Hypothalamus (tissue), 51 donors: ENCODE measurements around the gene FAM229A.
A peak's percentile ranks its signal among the peaks of the same experiment; 100 is the strongest.
"Not testable (repeated sequence)": the region's sequence is repeated elsewhere in the genome, so short reads cannot be mapped to it uniquely, and the experiment has no call there.

ENCODE experiments used
- DNase-seq, 51 donors: peaks; one replicate each; lab custom pipeline; 2025; lab: John Stamatoyannopoulos, UW

The FAM229A gene, protein sequence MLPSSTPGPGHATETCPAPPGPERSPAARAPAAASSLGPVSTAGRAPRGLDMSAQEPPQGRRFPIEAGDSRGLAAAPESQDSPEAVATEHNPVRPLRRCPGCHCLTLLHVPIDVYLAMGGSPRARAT

DNA sequence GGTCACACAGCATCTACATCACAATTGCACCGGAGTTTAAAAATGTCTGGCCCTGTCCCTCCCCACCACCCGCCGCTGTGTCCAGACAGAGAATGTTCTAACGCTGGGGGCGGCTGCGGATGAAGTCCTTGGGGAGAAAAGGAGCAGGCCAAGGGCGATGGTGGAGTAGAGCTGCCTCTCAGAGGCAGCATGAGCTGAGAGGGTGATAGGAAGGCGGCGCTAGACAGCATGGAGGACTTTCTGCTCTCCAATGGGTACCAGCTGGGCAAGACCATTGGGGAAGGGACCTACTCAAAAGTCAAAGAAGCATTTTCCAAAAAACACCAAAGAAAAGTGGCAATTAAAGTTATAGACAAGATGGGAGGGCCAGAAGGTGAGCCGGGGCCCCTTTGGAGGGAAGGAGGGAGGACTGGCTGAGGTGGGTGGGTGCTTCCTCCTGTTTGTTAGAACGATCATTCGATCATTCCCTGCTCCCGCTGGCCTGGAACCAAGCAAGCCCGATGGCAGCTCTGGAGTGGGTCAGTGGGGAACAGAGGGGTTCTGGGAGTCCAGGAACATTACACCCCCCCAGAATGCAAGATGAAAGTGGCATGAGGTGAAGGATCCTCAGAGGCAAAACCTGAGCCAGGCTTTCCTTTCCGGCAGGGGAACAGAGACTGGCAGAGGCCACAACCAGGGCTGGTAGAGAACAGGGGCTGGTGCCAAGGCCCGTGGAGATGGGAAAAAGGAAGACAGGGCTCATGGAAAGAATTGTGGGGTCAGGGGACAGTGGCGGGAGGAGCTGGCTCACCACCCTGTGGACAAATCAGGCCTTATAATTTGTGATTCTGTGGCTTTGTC, at the start of gene FAM229A, which contains the start of gene TSSK3:
TSS of gene FAM229A (minus strand) at position 12 of the 840 bp plus-strand sequence. CDS start 394 bp downstream, outside the sequence.
TSS of gene TSSK3 (plus strand) at position 66 of the 840 bp plus-strand sequence. CDS start at position 229, 163 bp downstream.
- DNase-seq = no peak

DNA sequence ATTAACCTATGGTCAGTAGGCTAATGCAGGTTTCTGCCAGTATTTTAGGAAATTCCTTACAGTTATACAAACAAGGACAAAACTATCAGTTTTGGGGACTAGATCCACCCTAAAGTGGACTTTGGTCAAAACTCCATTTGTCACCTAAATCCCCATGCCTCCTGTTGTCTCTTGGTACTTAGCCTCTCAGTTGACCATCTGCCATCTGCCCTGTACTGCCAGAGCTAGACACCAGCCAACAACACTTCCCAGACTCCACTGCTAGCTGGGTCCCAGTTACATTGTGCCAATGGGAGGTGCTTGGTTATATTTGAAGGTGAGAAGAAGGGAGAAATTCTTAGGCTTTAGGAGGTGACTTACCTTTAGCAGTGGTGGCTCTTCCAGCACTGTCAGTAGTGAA, 49.0 kb upstream of the FAM229A start:
- DNase-seq = no peak

DNA sequence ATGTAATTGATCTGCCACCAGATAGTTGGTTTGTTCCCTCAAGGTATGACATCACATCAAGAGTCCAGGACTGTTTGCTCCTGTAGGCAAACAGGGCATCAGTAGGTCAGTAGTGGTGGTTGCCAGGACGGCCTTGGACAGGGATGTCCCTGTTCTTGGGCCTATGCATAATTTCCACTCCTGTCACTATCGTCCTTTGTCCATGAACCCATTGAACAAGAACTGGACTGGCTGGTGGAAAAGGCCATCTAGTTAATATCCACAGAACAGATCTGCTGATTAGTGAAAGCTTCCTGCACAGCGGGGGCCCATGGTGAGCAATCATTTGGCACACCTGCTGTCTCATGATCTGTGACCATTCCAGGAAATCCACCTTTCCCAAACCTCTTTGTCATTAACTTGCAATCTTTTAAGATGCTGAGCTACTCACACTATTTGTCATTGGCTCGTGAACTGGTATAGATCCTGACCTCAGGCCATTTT, 44.4 kb upstream of the FAM229A start:
- DNase-seq = no peak

DNA sequence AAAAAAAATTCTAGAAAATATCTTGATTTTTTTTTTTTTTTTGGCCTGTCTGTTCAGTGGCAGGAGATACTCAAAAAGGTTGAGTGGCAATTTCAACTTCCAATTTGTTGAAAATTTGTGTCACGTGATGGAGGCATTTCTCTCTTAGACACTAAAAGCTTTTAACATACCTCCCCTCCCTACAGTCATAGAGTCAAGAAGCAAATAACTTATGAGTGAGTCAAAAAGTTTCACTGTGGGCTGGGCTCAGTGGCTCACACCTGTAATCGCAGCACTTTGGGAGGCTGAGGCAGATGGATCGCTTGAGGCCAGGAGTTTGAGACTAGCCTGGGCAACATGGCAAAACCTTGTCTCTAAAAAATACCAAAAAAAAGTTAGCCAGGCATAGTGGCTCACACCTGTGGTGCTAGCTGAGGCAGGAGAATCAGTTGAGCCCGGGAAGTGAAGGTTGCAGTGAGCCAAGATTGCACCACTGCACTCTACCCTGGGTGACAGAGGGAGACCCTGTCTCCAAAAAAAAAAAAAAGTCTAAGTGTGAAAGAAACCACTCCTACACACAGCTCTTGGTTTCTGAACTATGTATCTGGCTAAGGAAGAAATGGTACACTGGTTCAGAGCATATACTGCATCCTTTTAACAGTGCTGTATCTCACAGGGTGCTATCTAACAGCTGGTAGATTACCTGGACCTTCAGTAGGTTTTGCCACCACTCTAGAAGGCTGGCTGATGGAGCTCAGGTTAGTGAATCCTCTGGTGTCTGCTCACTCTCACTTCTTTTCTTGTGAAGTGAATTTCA, 43.6 kb upstream of the FAM229A start:
- no peak for DNase-seq

DNA sequence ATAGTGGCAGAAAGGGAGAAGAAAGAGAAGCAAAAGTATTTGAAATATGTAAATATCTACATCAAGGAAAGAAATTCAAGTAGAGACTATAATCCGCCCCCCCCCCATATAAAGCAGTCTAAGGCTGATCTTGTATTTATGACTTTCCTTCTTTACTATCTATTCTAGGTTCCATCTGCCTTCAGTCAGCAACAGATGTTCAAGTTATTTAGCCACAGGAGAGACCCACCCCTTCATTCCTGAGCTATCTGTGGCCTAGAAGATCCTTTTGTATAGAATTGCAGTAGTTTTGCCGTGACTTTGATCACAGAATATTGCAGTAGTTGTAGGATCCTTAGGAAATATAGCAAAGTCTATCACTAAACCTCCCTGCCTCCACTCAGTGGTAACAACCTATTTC, 42.7 kb upstream of the FAM229A start:
- no peak for DNase-seq

DNA sequence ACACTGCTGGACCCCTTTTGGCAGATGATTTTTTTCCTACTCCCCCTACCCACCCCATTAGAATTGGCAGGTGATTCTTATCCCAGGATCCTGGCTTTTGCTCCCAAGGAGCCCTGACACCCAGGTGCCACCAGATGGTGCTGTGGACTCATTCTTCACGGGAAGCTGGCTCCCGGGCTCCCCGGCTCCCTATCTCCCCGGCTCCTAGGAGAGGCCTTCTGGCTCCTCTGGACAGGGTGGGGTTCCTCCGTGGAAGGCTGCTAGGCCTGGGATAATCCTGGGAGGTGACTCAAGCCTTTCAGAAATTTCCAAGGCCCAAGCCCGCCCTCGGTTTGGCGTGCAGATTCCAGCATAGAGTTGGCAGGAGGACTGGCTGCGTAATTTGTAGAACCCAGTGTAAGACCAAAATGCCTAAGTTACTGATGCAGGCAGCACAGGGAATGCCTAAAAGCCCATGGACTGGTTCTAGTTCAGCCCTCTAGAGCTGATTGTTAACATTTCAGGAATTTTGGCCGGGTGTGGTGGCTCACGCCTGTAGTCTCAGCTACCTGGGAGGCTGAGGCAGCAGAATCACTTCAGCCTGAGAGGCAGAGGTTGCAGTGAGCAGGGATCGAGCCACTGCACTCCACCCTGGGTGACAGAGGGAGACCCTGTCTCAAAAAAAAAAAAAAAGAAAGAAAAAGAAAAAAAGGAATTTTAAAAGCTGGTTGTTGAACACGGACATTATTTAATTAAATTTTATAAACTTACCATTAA, 38.8 kb upstream of the FAM229A start:
- peak in 50 of 51 donors; percentile 7 to 86 (median 66) for DNase-seq

DNA sequence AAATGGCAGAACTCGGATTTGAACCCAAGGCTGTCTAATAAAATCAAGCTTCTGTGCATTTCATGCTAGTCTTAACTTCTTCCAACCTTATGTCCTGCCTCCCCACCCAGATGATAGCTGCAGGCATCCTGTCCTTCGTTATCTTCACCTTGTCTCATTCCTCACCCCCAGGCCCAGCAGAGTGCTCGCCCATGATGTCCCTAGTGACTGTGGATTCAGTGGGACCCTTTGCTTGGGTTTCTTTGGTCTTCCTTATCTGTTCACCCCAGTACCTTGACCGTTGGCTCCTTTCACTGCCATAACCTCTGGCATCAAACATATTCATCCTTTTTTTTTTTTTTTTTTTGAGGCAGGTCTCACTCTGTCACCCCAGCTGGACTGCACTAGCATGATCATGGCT, 37.6 kb upstream of the FAM229A start:
- no peak for DNase-seq

DNA sequence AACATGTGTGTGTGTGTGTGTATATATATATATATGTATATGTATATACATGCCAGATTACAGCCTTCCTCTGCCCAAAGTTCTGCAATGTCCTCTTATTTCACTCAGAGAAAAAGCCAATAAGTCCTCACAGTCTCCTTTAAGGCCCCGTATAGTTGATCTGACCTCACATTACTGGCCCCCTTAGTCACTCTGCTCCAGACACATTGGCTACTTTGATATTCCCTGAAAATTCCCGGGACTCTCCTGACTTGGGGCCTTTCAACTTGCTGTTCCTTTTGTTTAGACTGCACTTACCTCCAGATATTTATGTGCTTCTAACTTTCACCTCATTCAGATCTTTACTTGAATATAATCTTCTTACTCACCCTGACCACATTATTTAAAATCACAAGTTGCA, 36.1 kb upstream of the FAM229A start:
- DNase-seq = no peak

DNA sequence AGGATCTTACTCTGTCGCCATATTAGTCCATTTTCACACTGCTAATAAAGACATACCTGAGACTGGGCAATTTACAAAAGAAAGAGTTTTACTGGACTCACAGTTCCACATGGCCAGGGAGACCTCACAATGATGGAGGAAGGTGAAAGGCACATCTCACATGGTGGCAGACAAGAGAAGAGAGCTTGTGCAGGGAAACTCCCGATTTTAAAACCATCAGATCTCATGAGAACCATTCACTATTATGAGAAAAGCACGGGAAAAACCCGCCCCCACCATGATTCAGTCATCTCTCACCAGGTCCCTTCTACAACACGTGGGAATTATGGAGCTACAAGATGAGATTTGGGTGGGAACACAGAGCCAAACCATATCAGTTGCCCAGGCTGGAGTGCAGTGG, 34.2 kb upstream of the FAM229A start:
- DNase-seq = not testable (repeated sequence)

DNA sequence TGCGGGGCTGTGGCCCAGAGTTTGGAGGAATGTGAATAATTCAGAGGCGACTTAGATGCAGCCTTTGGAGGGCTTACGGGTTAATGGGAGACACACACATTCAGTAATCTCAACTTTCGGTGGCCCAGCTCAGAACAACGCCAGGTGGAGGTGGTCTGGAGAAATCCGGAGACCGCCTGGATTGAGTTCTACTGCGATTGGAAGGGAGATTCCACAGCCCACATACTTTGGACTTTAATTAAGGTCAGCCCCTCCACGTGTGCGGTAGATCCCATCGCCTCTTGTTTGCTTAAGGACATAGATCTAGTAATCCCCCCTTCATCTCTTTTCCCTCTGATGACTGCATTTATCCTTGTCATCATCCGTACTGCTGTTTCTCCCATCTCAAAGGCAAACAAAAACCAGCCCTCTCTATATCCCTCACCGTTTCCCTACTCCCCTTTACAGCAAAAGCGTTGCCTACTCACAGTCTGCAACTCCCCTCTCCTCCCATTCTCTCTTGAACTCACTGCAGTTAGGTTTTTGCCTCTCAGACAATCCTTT, 32.7 kb upstream of the FAM229A start:
- no peak for DNase-seq

DNA sequence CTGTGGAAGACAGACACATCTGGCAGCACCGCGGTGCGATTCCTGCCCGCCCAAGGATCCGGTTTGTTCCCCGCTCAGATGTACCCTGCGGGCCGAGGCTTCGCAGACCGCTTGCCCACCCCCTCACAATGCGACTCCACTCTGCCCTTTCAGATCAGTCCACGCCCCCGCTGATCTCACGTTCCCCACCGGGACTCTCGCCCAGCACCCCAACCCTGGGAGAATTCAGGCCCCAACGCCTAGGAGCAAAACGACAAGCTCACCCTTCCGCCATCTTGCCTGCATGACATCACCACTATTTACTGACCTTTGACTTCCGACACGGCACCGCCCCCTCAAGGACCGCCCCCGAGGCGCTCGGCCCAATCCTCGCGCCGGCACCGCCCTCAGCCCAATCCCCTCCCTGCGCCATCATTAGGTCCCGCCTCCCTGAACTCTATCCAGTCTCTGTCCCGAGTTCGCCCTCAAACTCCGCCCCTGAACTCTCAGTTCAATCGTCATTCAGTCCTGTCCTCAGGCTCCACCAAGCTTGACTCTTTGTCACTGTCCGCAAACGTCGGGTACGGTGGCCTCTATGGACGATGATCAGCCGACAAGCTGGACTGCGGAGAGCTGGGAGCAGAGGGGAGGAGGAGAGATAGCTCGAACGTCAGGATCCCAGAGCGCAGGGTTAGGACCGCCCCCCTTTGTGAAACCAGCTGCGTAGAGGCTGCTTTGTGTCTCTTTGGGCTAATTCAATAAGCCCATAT, 32.0 kb upstream of the FAM229A start, which contains the start of gene BSDC1:
TSS of gene BSDC1 (minus strand) at position 301 of the 749 bp plus-strand sequence. CDS start at position 274, 27 bp downstream.
- peak; percentile 71 to 99 (median 97) for DNase-seq

DNA sequence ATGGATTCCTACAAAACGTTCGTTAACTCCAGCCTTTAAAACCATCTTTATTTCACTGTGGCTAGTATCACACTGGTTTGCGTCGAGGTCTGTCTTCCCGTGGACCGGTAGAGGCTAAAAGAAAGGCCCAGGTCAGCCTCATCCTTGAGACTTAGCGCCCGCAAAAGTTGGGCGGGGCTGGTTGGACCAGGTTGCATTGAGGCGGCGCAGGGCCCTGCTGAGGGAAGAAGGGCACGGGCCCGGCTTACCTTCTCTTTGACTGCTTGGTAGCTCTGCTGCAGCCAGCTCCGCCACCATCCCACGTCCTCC, 31.5 kb upstream of the FAM229A start:
- peak in 14 of 51 donors; percentile 13 to 59 (median 46) for DNase-seq

DNA sequence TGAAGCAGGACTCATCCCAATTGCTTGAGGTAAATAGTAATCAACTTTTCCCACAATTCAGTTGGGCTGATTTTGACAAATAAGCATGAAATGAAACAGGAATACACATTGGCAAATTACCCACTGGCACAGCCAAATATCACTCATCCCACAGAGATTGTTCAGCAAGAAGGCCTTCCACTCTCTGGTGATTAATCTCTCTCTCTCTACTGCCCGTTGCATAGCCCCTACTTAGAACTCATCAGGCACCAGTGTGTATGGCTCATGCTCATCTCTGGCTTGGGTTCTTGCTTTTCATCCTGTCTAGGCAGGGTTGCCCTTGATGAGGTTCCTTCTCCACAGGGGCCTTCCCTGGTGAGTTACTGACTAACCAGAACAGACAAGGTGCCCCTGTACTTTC, 30.9 kb upstream of the FAM229A start:
- DNase-seq = no peak

DNA sequence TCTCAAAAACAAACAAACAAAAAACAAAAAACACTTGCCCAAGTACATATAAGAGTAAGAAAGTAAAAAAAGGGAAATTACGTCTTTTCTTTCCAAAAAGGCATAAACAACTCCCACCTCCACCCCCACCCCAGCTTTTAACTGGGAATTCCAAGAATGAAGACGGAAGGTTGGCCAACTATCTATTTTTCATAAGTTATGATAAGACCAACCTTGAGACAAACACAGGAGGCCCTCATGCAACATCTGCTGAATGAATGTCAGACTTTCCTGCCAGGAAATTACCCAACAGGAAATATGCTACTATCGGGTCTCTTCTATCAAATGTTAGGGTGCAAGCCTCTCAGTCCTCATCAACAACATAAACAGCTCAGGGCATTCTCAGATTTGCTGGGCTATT, 30.0 kb upstream of the FAM229A start:
- no peak for DNase-seq

DNA sequence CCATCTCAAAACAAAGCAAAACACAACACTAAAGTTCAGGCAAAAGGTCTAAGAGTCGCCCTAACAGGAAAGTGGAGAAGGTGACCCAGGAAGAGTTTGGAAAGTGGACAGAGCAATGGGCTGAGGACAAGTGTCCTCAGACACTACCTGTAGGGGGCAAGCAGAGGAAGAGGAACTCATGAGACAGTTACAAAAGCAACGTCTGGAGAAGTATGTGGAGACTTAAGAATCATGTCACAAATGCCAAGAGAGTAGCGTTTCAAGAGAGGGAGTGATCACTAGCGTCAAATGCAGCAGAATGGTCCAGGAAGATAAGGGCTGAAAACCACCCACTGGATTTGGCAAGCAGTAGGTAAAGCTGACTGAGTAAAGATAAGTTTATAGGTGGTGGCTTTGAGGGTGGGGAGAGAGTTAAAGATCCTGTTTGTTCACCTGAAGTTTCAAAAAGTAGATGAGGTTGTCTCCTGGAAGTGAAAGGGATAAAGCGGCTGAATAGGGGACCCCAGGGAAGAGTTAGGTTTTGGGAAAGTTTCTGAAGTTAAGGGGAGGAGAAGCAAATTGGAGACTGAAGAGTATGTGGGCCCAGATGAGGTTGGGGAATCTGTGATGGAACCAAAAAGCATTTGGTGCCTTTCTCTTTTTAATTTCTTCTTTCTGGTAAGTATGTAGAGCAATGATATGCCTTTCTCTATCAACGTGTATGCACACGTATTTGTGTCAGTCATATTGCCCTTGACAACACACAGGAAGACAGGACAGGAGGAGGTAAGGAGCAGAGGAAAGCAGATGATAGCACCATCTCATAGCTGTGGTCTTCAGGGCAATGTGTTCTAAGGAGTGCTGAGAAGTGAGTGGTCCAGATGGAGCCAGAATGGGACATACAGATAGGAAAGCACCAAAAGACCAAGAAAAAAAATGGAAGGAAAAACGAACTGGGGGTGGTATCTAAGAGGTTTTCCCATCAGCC, 28.9 kb upstream of the FAM229A start:
- no peak for DNase-seq

DNA sequence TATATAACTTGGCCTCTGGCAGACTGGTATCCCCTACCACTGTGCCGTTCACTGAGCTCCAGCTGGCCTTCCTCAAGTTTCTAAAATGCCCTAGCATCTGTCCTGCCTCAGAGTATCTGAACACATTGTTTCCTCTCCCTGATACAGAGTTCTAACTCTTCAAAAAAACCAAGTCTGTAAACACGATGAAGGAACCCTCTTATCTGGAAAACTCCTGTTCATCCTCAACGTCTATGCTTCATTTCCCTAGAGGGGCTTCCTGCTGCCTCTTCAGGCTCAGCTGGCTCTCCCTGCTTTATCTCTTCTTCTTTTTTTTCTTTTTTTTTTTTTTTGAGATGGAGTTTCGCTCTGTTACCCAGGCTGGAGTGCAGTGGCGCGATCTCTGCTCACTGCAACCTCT, 26.4 kb upstream of the FAM229A start:
- no peak for DNase-seq

DNA sequence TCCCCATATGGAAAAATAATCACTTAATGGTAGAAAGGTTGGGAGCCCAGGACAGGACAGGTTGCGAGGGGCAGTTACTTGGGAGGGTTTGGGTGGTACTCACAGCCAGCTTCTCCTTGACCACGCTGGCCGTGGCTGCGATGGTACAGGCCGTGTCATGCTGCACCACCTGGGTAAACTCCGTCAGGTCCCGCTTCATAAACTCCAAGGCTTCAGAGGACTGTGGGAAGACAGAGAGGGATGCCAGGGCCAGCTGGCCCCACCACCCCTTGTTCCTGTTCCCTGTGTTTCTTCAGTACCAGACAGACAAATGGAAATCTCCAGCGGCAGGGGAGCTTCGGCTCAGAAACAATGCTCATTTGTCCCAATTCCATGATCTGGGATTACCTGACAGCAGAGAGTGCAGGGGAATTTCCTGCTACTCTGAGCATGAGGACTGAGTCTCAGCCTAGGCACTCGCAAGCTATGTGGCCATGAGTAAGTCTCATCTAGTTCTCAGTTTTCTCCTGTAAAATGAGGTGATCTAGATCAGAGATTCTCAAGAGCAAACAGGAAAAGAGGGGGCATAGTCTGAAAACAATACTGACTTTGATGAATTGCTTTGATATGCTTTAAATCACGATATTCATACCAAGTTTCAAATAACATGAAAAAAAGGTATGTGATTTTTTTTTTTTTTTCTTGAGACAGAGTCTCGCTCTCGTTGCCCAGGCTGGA, 24.5 kb upstream of the FAM229A start:
- DNase-seq = no peak

DNA sequence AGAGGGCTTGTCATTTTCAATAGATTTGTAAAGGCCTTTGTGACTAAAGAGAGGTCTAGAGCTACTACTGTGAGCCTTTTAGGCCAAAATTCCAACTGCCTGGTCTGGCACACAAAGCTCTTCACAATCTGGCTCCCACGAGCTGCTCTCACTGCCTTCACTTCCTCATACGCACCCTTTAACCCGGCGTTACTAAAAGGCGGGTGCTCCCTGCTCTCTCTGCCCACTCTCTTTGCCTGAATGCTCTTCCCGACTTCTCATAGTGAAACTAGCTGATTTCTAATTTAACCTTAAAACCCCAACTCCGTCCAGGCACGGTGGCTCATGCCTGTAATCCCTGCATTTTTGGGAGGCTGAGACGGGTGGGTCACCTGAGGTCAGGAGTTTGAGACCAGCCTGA, 17.8 kb upstream of the FAM229A start:
- no peak for DNase-seq
